NCI-H128 (cell line): Measurements from ENCODE around the gene AOX1.
"Not testable (repeated sequence)": the region's sequence is repeated elsewhere in the genome, so short reads cannot be mapped to it uniquely, and the experiment has no call there.

Experiments used
- DNase-seq: peaks from one replicate; lab custom pipeline; 2025; ENCODE audit not compliant: unreplicated experiment; lab: John Stamatoyannopoulos, UW

AOX1 gene

GRCh38 chr2:200625282-200625681 is 39.5 kb downstream of the AOX1 start:
- DNase-seq = no peak

GRCh38 chr2:200625958-200626363 is 40.1 kb downstream of the AOX1 start:
- DNase-seq = no peak

GRCh38 chr2:200627110-200627770 is 41.4 kb downstream of the AOX1 start:
- DNase-seq = no peak

- DNase-seq = not testable (repeated sequence)
These were observed 42.6 kb downstream of the AOX1 start for GRCh38 chr2:200628461-200628860.

GRCh38 chr2:200631287-200631686 is 45.5 kb downstream of the AOX1 start:
- DNase-seq = no peak

GRCh38 chr2:200634231-200634964 is 48.6 kb downstream of the AOX1 start:
- no peak for DNase-seq

- DNase-seq = no peak
These were observed 49.4 kb downstream of the AOX1 start for GRCh38 chr2:200635251-200635650.

GRCh38 chr2:200637901-200638300 is 52.1 kb downstream of the AOX1 start:
- DNase-seq = no peak

GRCh38 chr2:200640176-200640575 is 54.4 kb downstream of the AOX1 start:
- DNase-seq = no peak

- DNase-seq = no peak
These were observed 55.1 kb downstream of the AOX1 start for GRCh38 chr2:200640901-200641300.

- not testable (repeated sequence) for DNase-seq
These were observed 62.9 kb downstream of the AOX1 start for GRCh38 chr2:200648518-200649281.

GRCh38 chr2:200649724-200650123 is 63.9 kb downstream of the AOX1 start:
- DNase-seq = no peak

GRCh38 chr2:200650195-200650594 is 64.4 kb downstream of the AOX1 start:
- DNase-seq = no peak

GRCh38 chr2:200652158-200652557 is 66.3 kb downstream of the AOX1 start:
- no peak for DNase-seq

GRCh38 chr2:200653021-200653420 is 67.2 kb downstream of the AOX1 start:
- DNase-seq = no peak

- DNase-seq = no peak
These were observed 69.0 kb downstream of the AOX1 start for GRCh38 chr2:200654823-200655222.

GRCh38 chr2:200655918-200656580 is 70.2 kb downstream of the AOX1 start:
- no peak for DNase-seq

- DNase-seq = no peak
These were observed 72.6 kb downstream of the AOX1 start for GRCh38 chr2:200658278-200658864.

GRCh38 chr2:200659410-200659809 is 73.6 kb downstream of the AOX1 start:
- DNase-seq = no peak

- no peak for DNase-seq
These were observed 75.7 kb downstream of the AOX1 start for GRCh38 chr2:200661477-200661876.

- DNase-seq = no peak
These were observed 76.9 kb downstream of the AOX1 start for GRCh38 chr2:200662727-200663126.
